Fibroblast of the conjunctiva (primary cell): ENCODE data around the gene CMPK1.
"Not testable (repeated sequence)": the region's sequence is repeated elsewhere in the genome, so short reads cannot be mapped to it uniquely, and the experiment has no call there.

ENCODE experiments used
- DNase-seq: peaks from one replicate; pipeline ENCODE4 v3.0.0-alpha.2; 2010; ENCODE audit warnings: low read depth

The CMPK1 gene

DNA sequence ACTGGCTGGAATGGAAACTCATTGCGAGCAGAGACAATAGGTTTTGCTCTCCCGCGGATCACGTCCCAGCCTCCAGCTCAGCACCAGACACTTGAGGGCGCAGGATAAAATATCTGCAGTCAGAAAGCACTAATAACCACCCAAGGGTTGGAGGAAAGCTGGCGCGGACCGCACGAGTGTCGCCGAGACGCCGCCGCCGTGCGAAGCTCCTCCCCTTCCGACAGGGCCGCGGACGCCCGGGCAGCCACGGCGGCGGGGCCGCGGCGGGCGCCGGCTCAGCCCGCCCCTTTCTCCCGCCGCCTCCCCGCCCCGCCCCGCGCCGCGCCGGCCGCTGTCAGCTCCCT lies at the start of gene CMPK1:
TSS of gene CMPK1 (plus strand) at position 213 of the 344 bp plus-strand sequence. CDS start 156 bp downstream, outside the sequence.
- peak; percentile 74 for DNase-seq

DNA sequence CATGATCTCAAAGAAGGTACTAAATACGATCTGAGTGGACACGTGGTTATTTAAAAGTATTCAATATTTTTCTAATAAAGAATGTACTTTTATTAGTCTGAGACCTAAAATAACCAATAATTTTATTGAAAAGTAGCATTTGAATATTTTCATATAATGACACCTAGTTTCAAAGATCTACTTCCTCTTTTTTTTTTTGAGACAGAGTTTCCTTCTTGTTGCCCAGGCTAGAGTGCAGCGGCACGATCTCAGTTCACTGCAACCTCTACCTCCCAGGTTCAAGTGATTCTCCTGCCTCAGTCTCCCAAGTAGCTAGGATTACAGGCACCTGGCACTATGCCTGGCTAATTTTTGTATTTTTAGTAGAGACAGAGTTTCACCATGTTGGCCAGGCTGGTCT lies 45.5 kb upstream of the CMPK1 start:
- not testable (repeated sequence) for DNase-seq

DNA sequence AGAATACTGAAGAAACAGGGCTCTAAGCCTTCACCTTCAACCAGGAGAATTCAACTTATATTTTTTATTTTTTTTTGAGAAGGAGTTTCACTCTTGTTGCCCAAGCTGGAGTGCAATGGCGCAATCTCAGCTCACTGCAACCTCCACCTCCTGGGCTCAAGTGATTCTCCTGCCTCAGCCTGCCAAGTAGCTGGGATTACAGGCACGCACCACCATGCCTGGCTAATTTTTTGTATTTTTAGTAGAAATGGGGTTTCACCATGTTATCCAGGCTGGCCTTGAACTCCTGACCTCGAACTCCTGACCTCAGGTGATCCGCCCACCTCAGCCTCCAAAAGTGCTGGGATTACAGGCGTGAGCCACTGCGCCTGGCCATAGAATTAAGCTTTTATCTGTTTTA lies 38.7 kb upstream of the CMPK1 start:
- DNase-seq: not testable (repeated sequence)

DNA sequence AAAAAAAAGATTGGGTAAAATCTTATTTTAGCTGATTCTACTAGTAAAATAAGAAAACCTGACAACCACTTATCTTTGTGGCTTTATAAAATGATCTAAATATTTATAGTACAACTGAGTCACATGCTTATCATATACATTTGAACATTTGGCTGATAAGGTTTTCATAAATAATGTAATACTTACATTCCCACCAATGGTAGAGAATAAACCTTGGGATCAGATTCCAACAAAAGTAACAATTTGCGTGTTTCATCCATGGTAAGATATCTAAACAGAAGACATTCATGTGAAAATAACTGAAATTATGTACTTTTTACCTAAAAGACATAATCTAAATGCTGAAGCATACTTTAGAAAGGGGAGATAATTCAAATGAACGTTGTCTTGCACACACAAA lies 38.0 kb upstream of the CMPK1 start:
- DNase-seq: no peak

DNA sequence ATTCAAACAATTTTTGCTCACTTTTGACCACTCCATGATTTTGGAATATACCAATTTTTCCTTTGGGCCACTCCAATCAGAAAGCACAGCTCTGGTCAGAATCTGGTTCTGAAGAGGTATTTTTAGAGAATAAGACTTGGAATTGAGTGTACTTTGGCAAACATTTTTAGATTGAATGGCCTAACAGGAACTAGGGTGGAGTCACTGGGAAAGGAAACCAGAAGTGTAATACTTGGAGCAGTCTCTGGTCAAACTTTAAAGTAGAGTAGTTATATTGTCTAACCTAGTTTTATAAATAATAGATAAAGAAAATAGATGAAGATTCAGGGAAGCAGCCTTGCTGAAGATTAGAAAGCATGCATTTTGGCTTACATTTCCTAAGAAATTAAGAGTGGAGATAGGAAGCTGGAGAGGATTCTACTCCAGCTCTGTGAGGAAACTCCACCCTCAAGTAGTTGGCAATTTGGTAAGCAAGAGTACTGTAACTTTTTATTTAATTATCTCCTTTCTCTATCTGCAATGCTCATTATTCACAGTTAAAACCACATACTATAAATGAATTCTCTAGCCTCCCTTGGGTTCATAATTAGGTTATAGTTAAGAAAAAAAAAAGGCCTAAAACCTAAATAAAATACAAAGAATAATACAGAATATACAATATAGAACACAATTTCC lies 35.4 kb upstream of the CMPK1 start:
- DNase-seq: no peak

DNA sequence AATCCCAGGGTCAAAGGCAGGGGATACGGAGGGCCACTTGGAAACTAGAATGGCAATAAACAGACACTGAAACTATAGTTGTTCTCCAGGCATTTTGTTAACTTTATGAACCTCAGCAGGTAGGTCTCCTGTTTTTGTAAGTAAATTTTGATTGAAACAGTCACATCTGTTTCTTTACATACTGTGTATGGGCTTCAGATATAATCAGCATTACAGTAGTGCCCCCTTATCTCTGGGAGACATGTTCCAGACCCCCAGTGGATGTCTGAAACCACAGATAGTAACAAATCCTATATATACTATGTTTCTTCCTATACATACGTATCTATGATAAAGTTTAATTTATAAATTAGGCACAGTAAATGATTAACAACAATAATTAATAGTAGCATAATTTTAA lies 31.1 kb upstream of the CMPK1 start:
- DNase-seq: no peak

DNA sequence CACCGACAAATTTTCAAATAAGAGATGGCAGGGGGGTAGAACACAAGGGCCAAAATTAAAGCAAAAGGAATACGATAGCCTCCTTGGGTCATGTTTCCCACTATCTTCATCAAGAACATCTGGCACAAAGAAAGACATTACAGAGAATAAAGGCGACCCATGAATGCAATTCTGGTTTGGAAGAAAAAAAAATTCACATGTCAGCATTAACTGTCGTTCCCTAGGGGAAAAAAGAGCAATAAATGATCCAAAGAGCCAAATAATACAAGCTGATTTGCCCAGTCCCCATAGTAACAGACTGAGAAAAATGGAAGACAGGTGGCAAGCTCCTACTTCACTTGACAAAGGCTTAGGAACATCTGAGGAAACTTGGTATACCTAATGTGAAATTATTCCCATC lies 24.2 kb upstream of the CMPK1 start:
- DNase-seq: no peak

DNA sequence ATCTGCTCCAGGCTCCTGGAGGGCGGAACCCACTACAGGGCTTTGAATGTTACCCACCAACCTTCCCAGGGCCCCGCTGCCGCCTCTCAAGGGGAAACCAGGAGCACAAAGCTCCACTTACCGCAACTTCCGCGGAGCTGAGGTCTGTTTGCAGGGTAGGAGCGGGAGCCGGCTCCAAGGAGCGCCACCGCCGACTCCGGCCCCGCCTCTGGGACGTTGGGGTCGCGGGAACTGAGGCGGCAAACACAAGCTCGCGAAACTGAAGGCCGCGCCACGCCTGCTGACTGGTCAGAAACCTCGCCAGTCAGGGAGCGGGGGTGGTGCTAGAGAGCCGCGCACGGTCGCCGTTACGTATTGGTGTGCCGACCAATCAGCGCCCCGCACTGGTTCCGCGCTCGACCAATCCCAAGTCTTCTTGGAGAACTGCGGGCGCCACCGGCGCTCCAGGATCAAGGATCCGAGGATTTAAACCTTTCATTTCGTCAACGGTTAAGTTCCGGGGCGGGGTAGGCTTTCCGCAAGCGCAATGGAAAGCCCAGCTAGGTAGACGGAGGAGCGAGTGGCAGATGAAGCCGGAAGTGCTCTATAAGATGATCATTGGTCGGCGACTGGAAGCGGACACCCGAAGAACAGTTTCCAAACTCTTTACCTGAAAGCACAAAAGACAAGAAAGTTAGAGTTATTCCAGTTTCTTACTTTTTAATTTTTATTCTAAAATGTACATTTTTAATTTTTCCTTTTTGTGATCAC lies 19.5 kb upstream of the CMPK1 start, which contains the start of gene STIL:
TSS of gene STIL (minus strand) at position 233 of the 750 bp plus-strand sequence. CDS start 3,828 bp downstream, outside the sequence.
- peak; percentile 99 for DNase-seq

- DNase-seq: no peak
Measured at GRCh38 chr1:47317841-47318240, 15.7 kb upstream of the CMPK1 start.

- not testable (repeated sequence) for DNase-seq
Measured at GRCh38 chr1:47319968-47320367, 13.6 kb upstream of the CMPK1 start.

DNA sequence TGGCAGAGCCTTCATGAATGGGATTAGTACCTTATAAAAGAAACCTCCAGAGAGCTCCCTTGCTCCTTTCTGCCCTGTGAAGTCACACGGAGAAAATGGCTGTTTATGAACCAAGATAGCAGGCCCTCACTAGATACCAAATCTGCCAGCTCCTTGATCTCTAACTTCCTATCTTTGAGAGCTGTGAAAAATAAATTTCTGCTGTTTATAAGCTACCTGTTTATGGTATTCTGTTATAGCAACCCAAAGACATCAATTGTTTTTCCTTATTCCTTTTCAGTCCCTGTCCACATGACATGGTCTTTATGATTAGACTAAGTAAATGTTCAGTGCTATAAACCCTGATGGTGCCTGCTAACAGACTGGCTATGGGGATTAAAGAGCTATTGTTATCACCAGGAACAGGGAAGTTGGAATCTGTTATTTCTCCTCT lies 10.0 kb upstream of the CMPK1 start:
- no peak for DNase-seq

- no peak for DNase-seq
Measured at GRCh38 chr1:47324682-47325081, 8.9 kb upstream of the CMPK1 start.

DNA sequence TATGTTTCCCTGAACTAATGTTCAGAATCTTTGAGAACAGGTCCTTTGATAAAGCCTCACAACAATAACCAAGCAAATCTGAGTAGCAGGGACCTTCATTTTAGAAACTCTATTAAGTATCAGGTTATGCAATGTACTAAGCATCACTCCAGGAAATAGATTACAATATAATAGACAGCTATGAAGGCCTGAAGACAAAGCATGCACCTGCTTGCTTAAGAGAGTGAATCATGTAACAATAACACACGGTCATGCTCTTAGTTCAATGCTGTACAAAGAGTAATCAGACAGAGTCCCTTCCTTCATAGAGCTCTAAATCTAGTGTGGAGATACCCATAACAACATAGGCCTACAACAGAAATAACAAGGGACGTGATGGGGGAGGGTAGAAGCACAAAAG lies 8.1 kb upstream of the CMPK1 start:
- DNase-seq: no peak

- no peak for DNase-seq
Measured at GRCh38 chr1:47326271-47326670, 7.3 kb upstream of the CMPK1 start.

DNA sequence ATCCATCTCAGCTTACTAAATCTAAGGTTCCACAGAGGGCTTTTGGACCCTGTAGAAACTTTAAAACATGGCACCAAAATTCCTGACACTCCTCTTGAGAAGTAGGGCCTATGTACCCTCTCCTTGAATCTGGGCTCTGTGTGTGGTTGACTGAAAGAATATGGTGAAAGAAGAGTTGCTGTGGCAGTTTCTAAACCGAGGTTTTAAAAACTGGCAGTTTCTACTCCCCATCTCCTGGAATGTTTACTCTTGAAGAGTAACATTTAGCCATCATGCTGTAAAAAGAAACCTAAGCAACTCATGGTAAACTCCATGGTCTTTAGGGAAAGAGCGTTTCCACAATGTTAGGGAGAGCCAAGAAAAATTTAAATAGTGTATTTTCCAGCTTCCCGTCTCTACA lies 4.6 kb upstream of the CMPK1 start:
- no peak for DNase-seq

DNA sequence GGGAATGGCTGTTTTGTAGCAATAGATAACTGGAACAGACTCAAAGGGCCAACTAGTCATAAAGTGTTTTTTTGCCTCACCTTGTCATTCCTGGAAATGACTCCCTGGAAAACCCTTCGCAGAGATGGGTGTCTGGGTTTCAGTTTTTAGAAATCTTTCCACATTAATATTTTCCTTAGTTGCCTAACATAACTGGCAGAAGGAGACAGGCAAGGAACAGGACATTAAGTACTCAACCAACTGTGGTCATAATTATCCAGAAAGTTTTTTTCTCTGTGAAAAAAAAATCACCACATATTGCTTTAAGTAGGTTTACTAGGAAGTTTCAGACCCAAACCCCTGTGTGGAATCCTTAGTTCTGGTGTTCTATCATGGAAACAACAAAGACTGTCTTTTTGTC lies 3.4 kb upstream of the CMPK1 start:
- no peak for DNase-seq

DNA sequence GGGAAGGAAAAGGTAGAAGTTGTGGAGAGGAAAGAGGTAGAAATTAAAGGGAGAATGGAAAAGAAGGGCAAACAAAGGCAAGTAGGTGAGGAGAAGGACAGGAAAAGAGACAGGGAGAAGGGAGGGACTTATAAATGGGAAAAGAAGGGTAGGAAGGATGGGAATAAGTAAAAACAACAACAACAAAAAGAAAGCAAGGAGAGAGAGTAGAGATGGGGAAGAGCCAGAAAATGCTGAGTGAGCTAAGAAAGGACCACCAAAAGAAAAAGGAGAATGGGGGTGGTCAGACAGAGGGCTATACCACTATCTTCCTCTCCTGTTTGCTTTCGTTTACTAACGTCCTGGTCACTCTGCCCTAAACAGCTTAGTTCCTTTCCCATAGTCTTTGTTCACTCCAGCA lies 1.7 kb upstream of the CMPK1 start:
- no peak for DNase-seq

DNA sequence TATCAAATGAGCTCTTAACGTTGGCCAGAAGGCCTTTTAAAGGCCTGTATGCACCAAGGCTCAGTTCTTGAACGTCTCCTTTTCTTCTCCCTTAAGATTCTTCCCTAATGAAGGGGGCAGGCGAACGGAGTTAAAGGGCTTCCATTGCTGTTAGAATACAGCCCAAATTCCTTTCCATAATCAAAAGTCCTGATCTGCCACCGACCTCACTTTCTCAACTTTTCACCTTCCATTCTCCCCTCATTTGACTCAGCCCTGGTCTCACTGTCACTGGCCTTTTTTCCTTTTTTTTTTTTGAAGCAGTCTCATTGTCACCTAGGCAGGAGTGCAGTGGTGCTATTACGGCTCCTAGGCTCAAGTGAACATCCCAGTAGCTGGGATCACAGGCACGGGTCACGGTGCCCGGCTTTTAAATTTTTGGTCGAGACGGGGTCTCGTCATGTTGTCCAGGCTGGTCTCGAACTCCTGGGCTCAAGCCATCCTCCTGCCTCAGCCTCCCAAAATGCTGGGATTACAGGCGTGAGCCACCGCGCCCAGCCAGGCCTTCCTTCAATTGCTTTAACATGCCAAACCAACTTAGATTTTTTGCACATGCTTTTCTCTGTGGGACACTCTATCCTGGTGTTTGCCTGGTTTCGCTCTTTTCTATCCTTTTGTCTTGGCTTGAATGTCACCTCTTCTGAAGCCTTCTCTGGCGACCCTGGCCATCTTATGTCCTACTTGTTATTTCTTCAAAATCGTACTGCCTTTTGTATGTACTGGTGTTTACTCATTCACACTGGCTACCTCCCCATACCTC lies 612 bp upstream of the CMPK1 start:
- no peak for DNase-seq

- peak; percentile 53 for DNase-seq
Measured at GRCh38 chr1:47333922-47334764, 553 bp downstream of the CMPK1 start.

DNA sequence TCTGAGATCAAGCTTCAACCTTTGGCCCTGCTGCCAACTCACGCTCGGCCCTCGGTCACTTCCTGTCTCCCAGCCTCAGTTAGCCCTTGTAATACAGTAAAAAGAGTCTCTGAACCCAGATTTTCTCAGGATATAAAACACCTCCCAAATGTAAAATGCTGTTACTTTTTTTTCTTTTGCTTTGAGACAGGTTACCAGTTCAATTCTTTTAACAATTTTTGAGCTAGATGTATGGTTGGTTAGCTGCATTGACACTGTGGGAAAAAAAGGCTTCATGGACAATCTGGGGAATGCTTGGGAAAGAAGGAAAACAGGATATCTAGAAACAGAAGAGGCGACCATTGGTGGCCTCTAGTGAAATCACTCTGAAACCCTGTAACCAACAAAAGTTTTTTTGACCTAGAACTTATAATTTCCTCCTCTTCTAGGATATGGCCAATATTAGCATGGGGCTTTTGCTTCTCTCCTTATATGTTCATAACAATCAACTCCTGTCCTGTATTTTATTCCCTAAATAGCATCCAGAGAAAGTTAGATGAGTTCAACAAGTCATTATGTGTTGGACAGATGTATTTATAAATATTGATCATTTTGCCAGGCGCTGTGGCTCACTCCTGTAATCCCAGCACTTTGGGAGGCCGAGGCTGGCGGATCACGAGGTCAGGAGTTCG lies 1.3 kb downstream of the CMPK1 start:
- no peak for DNase-seq

DNA sequence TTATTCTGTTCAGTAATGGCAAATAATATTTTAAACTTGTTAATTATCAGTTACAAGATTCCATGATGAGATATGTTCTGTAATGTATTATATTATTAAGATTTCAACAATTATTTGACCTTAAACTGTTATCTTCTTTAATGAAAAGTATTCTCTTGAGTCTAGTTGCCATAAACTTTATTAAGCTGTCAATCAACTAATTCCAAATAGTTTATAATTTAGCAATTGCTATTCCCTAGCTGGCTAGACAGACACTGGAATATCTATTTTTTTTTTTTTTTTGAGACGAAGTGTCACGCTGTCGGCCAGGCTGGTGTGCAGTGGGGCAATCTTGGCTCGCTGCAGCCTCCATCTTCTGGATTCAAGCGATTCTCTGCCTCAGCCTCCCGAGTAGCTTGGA lies 3.8 kb downstream of the CMPK1 start:
- DNase-seq: no peak
